Osteoblast (primary cell): ENCODE results near the gene ENDOG. TPM values are rescaled to one million over a fixed set of nuclear protein-coding genes. Genes with fewer than 3 reads are reported as not detected.
"Not testable (repeated sequence)": the region's sequence is repeated elsewhere in the genome, so short reads cannot be mapped to it uniquely, and the experiment has no call there.

ENCODE experiments used
- DNase-seq: peaks from one replicate; pipeline ENCODE4 v3.0.0; 2011; ENCODE audit warnings: low spot score, mixed read lengths; ENCODE audit not compliant: insufficient read length; ENCODE audit errors: missing footprints
- H2AFZ ChIP-seq: 2 replicates; pipeline ENCODE4 v1.6.0; 2011; ENCODE audit warnings: mild to moderate bottlenecking, low read length
- H3K27ac ChIP-seq: 2 replicates; pipeline ENCODE4 v1.5.1; 2011; ENCODE audit warnings: mild to moderate bottlenecking, low read depth, low read length, moderate library complexity
- H3K27me3 ChIP-seq: 2 replicates; pipeline ENCODE4 v1.6.0; 2012; ENCODE audit warnings: mild to moderate bottlenecking, control low read depth, inconsistent platforms, low read length, moderate library complexity; ENCODE audit not compliant: insufficient read depth
- H3K36me3 ChIP-seq: 2 replicates; pipeline ENCODE4 v1.5.1; 2011; ENCODE audit warnings: mild to moderate bottlenecking, low read length, control low read depth, moderate library complexity; ENCODE audit not compliant: insufficient read depth
- H3K4me1 ChIP-seq: 2 replicates; pipeline ENCODE4 v1.5.1; 2011; ENCODE audit warnings: mild to moderate bottlenecking, low read length, control low read depth, moderate library complexity; ENCODE audit not compliant: insufficient read depth
- H3K4me2 ChIP-seq: 2 replicates; pipeline ENCODE4 v1.6.0; 2011; ENCODE audit warnings: mild to moderate bottlenecking, low read length; ENCODE audit not compliant: insufficient read depth
- H3K4me3 ChIP-seq: fragments of 200-600 bp; sonication (generic); 3 replicates; pipeline ENCODE4 v1.5.1; 2012; ENCODE audit warnings: mild to moderate bottlenecking, low read length, inconsistent platforms; ENCODE audit not compliant: insufficient read depth
- H3K79me2 ChIP-seq: 2 replicates; pipeline ENCODE4 v1.6.0; 2012; ENCODE audit warnings: mild to moderate bottlenecking, low read length, control low read depth, inconsistent platforms; ENCODE audit not compliant: insufficient read depth
- H3K9me3 ChIP-seq: 2 replicates; pipeline ENCODE4 v1.5.1; 2011; ENCODE audit warnings: low read depth, low read length, control low read depth
- H4K20me1 ChIP-seq: 2 replicates; pipeline ENCODE4 v1.6.0; 2012; ENCODE audit warnings: mild to moderate bottlenecking, low read length, control low read depth; ENCODE audit not compliant: insufficient read depth
- CTCF ChIP-seq: IDR thresholded peaks from 2 replicates; pipeline ENCODE4 v1.5.1; 2011; ENCODE audit warnings: mild to moderate bottlenecking, low read depth, low read length, moderate library complexity; ENCODE audit errors: extremely low read depth
- total RNA-seq: library from RNA; depleted of rRNA; stranded (reverse); fragments of >200 nt; gene quantifications from 2 replicates; pipeline ENCODE4 v1.2.3, GENCODE V29; 2012

ENDOG gene
- total RNA-seq, 1 donor, result 17.4 TPM

- Histone ChIP-seq H3K79me2 (peaks cover 41% of the 10 kb centered on the region), H3K27me3 (no peaks in the 10 kb centered on the region), H2AFZ (peak overlapping the region; percentile 95), H3K9me3 (no peaks in the 10 kb centered on the region), H3K36me3 (no peaks in the 10 kb centered on the region), H3K4me3 (peak overlapping the region; percentile 98), H3K4me1 (peaks cover 14% of the 10 kb centered on the region), H3K4me2 (peak overlapping the region; percentile 98), H4K20me1 (peaks cover 11% of the 10 kb centered on the region), H3K27ac (peak overlapping the region; percentile 90)
- no peak for TF ChIP-seq CTCF
- peak; percentile 72 for DNase-seq
Observed at GRCh38 chr9:128771094-128771721, 47.1 kb upstream of the ENDOG start.

GRCh38 chr9:128771745-128772519 lies 46.4 kb upstream of the ENDOG start, which contains the start of gene ZER1:
TSS of gene ZER1 (minus strand) at chr9:128771927. CDS start at chr9:128755565, 16,362 bp downstream.
- Histone ChIP-seq H2AFZ (peak within 1 kb of the TSS; percentile 100), H4K20me1 (peaks cover 11% of the 10 kb centered on the region)

GRCh38 chr9:128773049-128773448 lies 45.3 kb upstream of the ENDOG start:
- no peaks in the 10 kb centered on the region for H3K9me3 ChIP-seq
- H4K20me1 ChIP-seq, result peaks cover 11% of the 10 kb centered on the region
- H3K27me3 ChIP-seq, result no peaks in the 10 kb centered on the region
- TF ChIP-seq CTCF, result no peak
- peaks cover 14% of the 10 kb centered on the region for H3K4me1 ChIP-seq
- H3K4me3 ChIP-seq, result no peak overlapping the region
- H3K79me2 ChIP-seq, result peaks cover 34% of the 10 kb centered on the region
- no peak overlapping the region for H3K27ac ChIP-seq
- no peak overlapping the region for H2AFZ ChIP-seq
- DNase-seq, result peak; percentile 66
- no peak overlapping the region for H3K4me2 ChIP-seq
- H3K36me3 ChIP-seq, result no peaks in the 10 kb centered on the region

More at GRCh38 chr9:128771745-128772519, 46.4 kb upstream of the ENDOG start, which contains the start of gene ZER1:
- peak; percentile 100 for DNase-seq
- H3K9me3 ChIP-seq, result no peaks in the 10 kb centered on the region
- H3K36me3 ChIP-seq, result no peaks in the 10 kb centered on the region
- peak within 1 kb of the TSS; percentile 91 for H3K27ac ChIP-seq
- H3K4me1 ChIP-seq, result peaks cover 14% of the 10 kb centered on the region
- peak within 1 kb of the TSS; percentile 98 for H3K4me2 ChIP-seq
- peak within 1 kb of the TSS; percentile 98 for H3K4me3 ChIP-seq
- peaks cover 41% of the 10 kb centered on the region for H3K79me2 ChIP-seq
- TF ChIP-seq CTCF, result no peak
- H3K27me3 ChIP-seq, result no peaks in the 10 kb centered on the region

GRCh38 chr9:128774804-128775203 lies 43.5 kb upstream of the ENDOG start:
- no peak overlapping the region for H3K4me2 ChIP-seq

GRCh38 chr9:128780093-128780492 lies 38.2 kb upstream of the ENDOG start:
- H3K27me3 ChIP-seq, H2AFZ ChIP-seq, H3K27ac ChIP-seq, H3K79me2 ChIP-seq, H3K36me3 ChIP-seq, H4K20me1 ChIP-seq, H3K4me1 ChIP-seq, H3K4me3 ChIP-seq, DNase-seq, H3K9me3 ChIP-seq, H3K4me2 ChIP-seq: not testable (repeated sequence)

More at GRCh38 chr9:128774804-128775203, 43.5 kb upstream of the ENDOG start:
- H3K9me3 ChIP-seq, result no peaks in the 10 kb centered on the region
- DNase-seq, result no peak
- H3K27me3 ChIP-seq, result no peaks in the 10 kb centered on the region
- peaks cover 14% of the 10 kb centered on the region for H3K4me1 ChIP-seq
- H3K4me3 ChIP-seq, result no peak overlapping the region
- no peak for TF ChIP-seq CTCF
- no peaks in the 10 kb centered on the region for H3K36me3 ChIP-seq
- H2AFZ ChIP-seq, result no peak overlapping the region
- peaks cover 19% of the 10 kb centered on the region for H3K79me2 ChIP-seq
- H3K27ac ChIP-seq, result no peak overlapping the region
- H4K20me1 ChIP-seq, result peaks cover 6% of the 10 kb centered on the region
